ENCODE data around the gene SUSD4.
"Not testable (repeated sequence)": the region's sequence is repeated elsewhere in the genome, so short reads cannot be mapped to it uniquely, and the experiment has no call there.

The SUSD4 gene, protein sequence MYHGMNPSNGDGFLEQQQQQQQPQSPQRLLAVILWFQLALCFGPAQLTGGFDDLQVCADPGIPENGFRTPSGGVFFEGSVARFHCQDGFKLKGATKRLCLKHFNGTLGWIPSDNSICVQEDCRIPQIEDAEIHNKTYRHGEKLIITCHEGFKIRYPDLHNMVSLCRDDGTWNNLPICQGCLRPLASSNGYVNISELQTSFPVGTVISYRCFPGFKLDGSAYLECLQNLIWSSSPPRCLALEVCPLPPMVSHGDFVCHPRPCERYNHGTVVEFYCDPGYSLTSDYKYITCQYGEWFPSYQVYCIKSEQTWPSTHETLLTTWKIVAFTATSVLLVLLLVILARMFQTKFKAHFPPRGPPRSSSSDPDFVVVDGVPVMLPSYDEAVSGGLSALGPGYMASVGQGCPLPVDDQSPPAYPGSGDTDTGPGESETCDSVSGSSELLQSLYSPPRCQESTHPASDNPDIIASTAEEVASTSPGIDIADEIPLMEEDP

DNA sequence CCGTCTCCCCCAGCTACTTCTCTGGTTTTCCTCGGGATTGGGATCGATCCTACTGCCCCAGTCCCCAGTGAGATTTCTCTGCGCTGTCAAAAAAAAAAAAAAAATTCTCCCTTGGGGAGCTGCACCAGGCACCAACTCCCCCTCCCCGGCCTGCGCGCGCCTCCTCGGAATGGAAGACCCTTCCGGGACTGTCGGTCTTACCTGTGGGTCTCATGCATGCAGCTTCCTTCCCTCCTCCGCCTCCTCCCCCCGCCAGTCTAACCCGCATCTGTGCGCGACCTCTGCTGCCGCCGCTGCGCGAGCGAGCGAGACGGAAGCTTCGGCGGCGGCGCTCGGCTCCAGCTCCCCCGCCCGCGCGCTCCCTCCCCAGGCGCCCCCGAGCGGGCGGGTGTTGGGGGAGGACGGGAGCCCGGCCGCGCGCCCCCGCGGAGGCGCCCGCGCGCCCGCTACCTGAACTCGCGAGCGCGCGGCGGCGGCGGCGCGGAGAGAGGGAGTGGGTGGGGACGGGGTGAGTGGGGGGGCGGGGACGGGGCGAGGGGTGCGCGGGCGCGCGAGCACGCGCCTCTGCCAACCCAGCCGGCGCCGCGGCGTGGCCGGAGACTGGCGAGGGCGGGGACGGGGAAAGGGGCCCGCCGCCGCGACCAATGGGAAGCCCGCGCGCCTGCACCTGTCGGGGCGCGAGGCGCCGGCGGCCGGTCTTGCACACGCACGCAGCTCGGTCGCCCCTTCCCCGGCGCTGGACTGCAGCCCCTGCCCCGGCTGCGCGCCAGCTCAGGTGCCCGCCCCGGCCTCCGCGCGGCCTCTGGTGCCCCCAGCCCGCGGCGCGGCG is at the start of gene SUSD4:
Gene SUSD4, minus strand, starts transcription at position 321 of the 829 bp plus-strand sequence. CDS start 751 bp downstream, outside the sequence.
- DNase-seq (ENCODE audit: low read depth), result no peak

- DNase-seq (ENCODE audit: low read depth), result no peak
Measured at GRCh38 chr1:223413216-223413615, 49.2 kb upstream of the SUSD4 start.

DNA sequence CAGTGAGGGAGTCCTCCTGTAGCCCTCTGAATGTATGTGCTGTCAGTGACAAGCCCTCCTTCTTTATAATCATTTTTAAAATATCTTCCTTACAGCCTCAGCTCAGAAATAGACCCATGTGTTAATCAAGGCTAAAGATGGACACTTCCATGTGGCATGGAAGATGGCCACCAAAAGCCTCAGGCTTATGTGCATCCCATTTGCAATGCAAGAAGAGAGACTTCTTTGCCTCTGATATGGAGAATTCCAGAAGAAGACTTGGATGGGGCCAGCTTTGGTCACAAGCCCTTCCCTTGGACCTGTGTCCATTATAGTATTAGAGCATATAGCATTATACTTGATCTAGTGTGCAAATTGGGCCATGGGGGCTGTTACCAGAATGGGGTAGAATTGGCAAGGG is 47.7 kb upstream of the SUSD4 start:
- no peak for DNase-seq (ENCODE audit: low read depth)

DNA sequence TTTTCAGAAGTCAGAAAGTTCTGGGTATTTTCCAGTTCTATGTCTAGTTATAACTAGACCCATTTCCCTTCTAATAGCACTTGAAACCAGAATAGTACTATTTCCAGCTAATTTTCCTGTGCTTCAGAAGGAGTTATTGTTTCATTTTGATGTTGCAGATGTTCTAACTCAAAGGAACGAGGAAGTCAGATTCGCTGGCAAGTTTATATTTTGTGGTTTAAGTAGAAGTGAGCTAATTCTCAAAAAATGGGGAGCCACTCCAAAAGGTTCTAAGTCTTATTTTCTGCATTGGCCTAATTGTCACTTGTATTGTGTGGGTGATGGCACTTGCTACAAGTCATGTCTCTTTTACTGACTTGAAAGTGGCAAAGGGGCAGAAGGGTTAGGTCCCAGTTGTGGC is 47.3 kb upstream of the SUSD4 start:
- DNase-seq (ENCODE audit: low read depth), result peak; percentile 43

DNA sequence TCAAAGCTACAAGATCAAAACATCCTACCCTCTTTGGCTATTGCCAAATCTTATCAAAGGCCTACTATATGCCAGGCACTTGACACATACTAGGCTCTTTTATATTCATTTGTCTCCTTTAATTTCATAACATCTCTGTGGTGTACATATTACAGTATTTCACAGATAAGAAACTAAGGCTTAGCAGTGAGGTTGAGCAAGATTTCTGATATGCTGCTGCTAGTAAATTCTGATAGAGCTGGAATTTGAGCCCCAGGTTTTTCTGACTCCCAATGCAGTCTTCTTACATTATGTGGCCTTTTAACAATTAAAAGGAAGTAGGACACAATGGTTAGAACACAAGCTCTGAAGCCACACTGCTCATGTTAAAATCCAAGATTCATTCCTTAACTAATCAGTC is 46.1 kb upstream of the SUSD4 start:
- no peak for DNase-seq (ENCODE audit: low read depth)

DNA sequence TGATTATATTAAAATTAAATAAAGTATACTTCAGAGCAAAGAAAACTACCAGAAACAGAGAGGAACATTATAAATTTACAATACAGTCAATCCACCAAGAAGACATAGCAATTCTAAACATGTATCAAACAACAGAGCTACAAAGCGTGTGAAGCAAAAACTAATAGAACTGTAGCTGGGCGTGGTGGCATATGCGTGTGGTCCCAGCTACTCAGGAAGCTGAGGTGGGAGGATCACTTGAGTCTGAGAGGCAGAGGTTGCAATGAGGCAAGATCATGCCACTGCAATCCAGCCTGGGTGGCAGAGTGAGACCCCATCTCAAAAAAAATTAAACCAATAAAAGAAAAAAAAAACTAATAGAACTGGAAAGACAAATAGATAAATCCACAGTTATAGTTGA is 41.5 kb upstream of the SUSD4 start:
- DNase-seq (ENCODE audit: low read depth), result no peak

DNA sequence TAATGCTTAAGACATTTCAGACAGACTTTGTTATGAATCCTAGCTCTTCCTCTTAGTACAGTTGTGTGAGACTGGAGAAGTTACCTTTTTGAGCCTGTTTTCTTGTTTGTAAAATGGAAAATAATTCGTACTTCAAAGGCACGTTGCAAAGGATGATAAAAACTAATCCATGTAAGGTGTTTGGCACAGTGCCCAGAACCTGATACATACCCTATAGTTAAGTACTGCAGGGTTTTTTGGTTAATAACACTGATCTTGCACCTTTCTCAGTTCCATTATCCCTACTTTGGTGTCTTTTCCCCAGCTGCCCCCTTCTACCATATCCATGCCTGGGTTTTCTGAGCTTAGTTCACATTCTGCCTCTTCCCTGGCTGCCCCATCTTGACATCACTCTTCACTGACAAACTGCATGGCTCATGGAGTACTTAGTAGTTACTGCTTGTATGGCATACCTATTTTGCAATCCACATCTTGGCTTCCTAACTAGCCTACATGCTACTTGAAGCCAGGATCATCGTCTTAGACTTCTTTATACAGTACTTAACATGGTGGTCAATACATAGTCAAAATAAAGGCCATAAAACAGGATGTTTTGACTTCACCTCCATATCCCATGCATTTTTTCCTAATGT is 39.3 kb upstream of the SUSD4 start:
- DNase-seq (ENCODE audit: low read depth), result no peak

DNA sequence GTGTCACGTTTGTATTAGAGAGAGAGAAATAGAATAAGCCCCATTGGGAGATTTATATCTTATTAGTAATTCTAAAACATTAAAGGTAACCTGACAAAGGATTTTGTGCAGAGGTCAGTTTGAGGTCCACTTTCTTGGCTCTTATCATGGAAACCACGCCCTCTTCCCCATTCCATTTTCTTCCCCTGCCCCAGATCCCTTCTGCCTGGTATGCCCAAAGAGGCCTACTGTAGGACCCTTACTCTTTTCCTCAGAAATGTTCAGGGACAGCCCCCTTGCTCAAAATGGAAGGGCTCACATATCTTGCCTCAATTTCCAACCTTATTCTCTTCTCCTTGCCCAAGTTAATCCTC is 38.8 kb upstream of the SUSD4 start:
- DNase-seq (ENCODE audit: low read depth), result no peak

- peak; percentile 39 for DNase-seq (ENCODE audit: low read depth)
Measured at GRCh38 chr1:223401873-223402789, 38.2 kb upstream of the SUSD4 start.

GRCh38 chr1:223399393-223399792 is 35.4 kb upstream of the SUSD4 start:
- not testable (repeated sequence) for DNase-seq (ENCODE audit: low read depth)

GRCh38 chr1:223394706-223395105 is 30.7 kb upstream of the SUSD4 start:
- no peak for DNase-seq (ENCODE audit: low read depth)

DNA sequence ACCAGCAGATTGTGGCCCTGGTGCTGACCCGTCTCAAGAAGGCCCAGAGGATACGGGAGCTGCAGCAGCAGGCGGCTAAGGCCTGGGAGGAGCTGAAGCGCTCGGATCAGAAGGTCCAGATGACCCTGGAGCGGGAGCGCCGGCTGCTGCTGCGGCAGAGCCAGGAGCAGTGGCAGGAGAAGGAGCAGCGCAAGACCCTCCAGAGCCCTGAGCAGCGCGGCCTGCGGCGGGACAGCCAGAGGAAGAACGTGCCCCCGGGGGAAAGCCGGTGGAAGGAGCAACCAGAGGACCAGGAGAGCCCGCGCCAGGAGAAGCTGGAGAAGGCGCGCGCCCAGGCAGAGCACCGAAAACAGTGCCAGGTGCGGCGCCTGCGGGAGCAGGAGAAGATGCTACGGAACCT is 30.3 kb upstream of the SUSD4 start:
- DNase-seq (ENCODE audit: low read depth), result no peak

DNA sequence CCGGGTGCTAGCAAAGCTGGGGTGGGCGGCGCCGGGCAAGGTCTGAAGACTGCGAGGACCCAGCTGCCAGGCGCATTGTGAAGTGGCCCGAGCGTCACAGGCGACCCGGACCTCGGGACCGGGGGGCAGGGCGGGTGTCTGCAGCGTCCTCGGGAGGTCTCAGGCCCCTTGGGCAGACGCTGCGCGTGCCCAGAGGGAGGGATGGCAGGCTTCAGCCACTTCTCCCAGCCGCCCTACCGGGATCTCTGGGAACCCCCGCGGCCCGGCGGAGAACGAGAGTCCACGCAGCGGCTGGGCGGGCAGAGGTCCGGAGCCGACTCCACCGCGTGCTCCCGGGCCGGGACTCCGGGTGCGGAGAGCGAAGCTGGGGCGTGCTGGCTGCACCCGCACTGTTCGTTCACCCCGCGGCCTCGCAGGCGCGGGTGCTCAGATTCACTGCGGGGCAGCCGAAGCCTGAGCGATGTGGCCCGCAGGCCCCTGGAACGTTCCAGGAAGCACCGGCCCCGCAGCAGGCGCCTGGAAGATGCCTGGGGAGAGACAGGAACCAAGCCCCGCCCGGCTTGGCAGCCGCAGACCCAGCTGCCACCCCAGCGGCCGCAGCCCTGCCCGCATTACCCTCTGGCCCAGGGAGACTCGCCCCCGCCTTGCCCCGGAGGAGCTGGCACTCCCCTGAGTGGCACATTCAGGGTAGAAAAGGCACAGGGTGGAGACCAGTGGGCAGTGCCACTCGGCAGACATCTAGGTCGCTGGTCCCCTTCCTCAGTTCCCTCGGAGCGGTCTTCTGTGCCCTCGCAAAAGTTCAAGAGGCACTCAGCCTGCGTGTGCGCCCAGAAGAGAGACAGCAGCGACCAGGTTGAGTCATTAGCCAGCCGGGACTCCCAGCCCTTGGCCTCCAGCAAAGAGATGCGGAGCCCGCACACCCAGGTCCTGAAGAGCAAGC is 29.6 kb upstream of the SUSD4 start, which contains the start of gene CCDC185:
Gene CCDC185, plus strand, starts transcription at position 141 of the 940 bp plus-strand sequence. Its CDS starts 61 bp downstream, at position 202.
- DNase-seq (ENCODE audit: low read depth), result no peak

GRCh38 chr1:223390618-223391017 is 26.6 kb upstream of the SUSD4 start:
- DNase-seq (ENCODE audit: low read depth), result no peak

- DNase-seq (ENCODE audit: low read depth), result no peak
Measured at GRCh38 chr1:223386013-223386412, 22.0 kb upstream of the SUSD4 start.

GRCh38 chr1:223378754-223379153 is 14.8 kb upstream of the SUSD4 start:
- DNase-seq (ENCODE audit: low read depth), result no peak

DNA sequence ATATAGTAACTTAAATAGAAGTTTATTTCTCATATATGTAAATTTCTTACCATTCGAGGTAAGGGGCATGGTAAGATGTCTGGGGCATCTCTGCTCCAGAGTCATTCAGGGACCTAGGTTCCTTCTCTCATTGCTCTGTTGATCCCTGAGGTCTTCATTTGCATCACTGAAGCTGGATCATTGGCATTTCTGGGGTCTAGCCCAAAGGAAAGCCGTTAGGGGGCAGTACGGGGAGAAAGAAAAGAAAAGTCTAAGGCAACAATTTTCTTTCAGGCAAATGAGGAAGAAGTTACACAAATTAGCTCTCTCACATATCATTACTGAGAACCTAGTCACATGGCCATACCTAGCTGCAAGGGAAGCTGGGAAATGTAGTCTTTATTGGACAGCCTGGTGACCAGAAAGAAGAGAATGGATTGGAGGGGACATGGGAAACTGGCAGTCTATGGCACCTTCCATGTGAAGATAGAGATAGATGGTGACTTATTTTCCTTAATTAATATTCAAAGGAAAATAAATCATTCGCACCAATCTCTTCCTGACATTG is 10.2 kb upstream of the SUSD4 start:
- no peak for DNase-seq (ENCODE audit: low read depth)

DNA sequence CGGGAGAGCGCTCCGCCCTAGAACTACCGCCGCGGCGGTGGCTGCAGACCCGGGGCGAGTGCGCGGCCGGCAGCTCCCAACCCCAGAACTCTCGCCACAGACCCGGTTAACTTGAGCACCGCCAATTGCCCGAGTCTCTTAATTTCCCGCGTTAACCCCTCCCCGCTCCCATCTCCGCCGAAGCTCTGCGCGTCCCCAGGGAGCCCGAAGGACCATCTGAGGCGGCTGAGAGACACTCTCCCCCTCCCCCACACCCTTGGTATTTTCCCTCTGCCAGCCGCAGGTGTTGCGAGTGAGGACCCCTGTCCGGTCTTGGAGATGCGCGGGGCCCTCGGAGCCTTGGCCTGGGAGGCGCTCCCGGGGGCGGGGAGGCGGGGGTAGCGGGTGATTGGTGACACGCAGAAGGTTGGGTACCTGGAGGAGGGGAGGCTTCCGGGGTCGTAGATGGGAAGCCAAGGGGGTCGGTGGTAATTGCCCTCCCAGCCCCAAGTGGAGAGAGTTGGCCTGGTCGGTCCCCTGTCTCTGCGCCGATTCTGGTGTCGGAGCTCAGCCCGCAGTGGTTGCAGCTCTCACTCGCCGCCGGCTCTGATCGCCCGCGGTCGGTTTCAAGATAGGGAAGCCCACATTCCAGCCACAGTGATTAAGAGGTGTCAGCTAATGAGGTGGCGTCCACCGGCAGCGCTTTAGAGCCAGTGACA is 858 bp upstream of the SUSD4 start:
- DNase-seq (ENCODE audit: low read depth), result no peak
